HS-27A (cell line): ENCODE measurements around the gene AMPH.
A peak's percentile ranks its signal among the peaks of the same experiment; 100 is the strongest.
"Not testable (repeated sequence)": the region's sequence is repeated elsewhere in the genome, so short reads cannot be mapped to it uniquely, and the experiment has no call there.

Experiments
- DNase-seq: peaks from one replicate; pipeline ENCODE4 v3.0.0-alpha.2; 2012; ENCODE audit warnings: low read depth, missing footprints

AMPH gene

DNA sequence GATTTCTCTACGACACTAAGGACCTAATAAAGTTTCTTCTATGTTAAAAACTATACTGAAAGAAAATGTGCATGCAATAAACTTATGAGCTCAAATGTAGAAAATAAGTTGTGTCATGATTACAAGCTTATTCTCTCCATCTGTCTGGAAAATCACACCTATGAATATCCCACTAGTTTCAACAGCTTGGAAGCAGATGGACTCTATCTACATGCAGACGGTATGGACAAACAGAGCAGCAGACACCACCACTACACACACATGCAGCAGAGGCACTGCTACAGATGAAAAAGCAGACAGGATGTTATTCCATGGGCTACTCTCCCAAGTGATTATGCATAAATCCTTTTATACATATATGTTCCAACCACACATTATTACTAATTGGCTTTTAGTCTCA is 234.3 kb downstream of the AMPH start:
- no peak for DNase-seq

DNA sequence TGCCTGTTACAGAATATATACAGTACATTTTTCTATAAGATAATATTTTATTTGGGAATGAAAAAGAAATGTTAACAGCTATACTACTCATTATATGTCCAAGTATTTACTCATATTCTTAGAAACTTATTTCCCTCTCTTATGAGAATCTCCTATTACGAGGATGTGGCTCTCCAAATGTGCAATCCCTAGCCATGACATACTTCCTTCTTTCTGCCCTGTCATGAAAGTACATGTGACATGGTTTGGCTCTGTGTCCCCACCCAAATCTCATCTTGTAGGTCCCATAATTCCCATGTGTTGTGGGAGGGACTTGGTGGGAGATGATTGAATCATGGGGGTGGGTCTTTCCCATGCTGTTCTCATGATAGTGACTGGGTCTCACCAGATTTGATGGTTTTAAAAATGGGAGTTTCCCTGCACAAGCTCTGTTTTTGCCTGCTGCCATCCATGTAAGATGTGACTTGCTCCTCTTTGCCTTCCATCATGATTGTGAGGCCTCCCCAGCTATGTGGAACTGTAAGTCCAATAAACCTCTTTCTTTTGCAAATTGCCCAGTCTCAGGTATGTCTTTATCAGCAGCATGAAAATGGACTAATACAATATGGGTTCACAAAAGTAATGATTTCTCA is 235.1 kb downstream of the AMPH start:
- not testable (repeated sequence) for DNase-seq

- DNase-seq: no peak
Measured at GRCh38 chr7:38394660-38395059, 236.5 kb downstream of the AMPH start.

GRCh38 chr7:38393874-38394273 is 237.3 kb downstream of the AMPH start:
- DNase-seq: no peak

GRCh38 chr7:38391751-38392150 is 239.4 kb downstream of the AMPH start:
- DNase-seq: no peak

DNA sequence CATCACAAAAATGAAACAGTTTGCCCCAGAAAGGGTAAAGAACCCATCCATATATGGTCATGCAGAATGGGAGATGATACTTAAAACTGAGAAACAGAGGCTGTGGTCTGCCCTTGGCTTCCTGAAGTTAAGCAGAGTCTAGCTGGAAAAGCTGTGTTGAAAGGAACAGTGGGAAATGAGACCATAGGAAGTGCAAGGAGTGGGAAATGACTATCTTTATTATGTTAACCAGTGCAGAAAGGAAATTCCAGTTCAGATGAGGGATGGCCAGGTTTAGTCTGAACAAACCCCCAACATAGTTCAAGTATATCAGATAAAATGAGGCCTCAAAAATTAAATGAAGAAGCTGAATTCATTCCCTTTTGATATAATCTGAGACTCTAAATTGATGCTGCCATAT is 245.5 kb downstream of the AMPH start:
- no peak for DNase-seq

GRCh38 chr7:38383281-38383680 is 247.9 kb downstream of the AMPH start:
- no peak for DNase-seq

DNA sequence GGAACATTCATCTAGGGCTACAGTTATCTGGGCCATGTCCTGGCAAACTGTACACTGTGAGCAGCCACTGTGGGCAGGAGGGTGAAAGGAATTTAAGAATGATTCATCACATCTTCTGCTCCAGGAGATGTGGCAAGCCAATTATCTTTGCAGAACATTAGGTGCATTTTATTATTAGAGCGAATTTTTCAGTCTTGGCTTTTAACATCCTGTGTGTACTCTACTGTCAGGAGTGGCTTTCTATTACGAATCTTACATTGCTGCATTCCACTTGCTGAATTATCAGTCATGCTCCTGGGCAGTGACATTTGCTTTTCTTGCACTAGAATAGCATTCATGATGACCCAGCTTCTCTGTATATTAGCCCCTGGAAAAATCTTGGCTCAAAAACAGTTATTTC is 248.5 kb downstream of the AMPH start:
- no peak for DNase-seq

DNA sequence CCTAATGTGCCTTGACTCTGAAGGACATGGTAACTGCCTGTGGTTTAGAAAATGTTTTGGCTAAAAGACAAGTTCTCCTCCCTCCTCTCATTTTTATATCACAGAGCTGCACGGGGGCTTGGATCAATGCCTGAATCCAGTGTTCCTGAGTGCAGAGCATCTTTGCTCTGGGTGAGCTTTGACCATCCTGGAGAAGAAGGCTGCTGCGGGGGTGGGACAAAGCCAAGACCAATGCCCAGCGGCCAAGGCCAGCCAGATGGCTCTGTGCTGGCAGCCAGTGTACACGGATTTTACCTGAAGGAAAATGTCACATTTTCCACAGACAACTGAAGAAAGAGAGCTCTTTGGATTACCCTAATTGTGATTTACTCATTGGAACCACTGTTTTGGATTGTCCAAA is 255.7 kb downstream of the AMPH start:
- DNase-seq: no peak

GRCh38 chr7:38374507-38374906 is 256.7 kb downstream of the AMPH start:
- no peak for DNase-seq

DNA sequence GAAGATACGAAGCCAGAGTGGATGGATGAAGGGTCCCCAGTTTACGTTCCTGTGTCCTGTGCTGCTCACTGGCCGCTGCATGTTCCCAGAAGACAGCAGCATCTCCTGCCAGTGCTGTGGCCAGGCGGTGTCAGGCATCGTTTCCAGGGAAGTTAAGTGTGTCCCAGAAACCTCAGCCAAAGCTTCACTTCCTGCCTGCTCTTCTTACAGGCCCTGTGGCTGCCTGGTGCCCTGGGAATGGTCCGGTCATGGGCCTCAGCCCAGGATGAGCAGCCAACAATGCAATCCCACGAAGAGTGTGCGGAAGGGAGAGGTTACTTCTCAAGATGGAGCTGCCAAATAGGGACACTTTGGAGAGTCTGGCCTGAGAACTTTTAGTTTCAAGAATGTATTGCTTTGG is 258.0 kb downstream of the AMPH start:
- no peak for DNase-seq

- no peak for DNase-seq
Measured at GRCh38 chr7:38372290-38372689, 258.9 kb downstream of the AMPH start.

DNA sequence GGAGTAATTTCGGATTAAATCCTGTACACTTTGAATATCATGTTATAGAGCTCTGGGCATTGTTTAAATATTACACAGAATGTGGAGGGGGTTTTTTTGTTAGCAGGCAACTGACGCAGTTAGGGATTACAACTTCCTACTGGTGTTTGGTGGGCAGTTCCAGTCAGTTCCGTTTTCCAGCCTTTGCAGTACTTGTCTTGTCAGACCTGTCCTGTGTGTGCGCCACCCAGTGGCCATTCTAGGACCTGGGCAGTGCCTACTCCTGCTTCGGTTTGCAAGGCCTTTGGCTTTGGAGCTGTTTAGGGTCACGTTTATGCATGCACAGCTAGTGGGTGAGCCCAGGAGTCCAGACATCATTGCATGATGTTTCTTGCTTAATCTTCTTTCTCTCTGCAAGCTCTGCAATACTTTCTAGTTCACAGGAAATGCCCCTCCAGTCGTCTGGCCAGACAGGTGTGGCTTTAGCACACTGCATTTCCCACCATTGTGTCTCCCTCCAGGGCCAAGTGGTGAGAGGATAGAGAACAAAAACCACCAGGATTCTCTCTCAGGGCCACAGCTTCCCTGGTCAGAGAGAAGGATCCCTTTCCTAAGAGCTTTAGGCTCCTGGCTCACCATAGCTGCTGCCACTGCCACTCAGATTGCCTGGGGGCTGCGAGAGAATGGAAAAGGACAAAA is 261.2 kb downstream of the AMPH start:
- peak; percentile 31 for DNase-seq

DNA sequence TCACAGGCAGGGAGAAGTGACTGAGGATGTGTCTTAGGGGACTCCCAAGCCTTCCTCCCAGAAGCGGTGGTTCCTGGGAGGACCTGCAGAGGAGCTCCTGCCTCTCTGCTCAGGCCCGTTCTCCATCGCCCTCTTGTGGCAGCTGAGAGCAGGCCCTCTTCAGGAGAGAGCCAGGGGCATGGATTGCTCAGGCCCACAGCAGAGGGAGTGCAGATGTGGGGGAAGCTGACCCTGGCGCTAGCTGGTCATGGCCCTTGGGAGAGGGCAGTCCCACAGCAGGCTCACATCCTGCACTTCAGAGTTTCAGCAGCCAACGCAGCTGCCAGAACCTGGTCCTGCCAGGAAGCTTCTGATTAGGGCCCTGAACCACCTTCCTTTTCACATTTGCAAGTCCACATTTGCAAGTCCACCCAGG is 263.0 kb downstream of the AMPH start:
- DNase-seq: peak; percentile 24

DNA sequence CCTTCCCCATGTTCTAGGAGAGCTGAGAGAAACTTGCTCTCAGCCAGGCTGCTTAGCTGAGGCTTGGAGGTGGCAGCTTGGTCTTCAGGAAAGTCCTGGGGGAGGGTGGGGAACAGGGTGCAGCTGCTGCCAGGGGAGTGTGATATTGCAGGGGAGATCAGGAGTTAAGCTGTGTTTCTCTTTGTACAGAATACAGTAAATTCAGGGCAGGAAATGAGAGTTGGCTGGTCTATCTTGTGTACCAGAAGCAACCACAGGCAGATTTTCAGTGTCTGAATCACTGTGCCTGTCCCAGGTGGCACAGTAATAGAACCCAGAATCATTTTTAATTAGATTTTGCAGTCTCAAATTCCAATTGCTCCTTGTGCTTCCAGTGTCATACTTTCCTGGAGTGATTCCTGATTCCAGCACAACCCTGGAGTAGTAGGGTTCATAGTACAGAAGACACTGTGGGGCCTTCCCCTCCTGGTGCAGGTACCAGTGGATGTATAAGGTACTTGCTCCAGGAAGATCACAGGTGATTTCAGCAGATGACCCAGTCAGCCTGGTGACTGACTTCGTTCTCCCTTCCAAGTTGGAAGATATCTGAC is 263.8 kb downstream of the AMPH start:
- DNase-seq: no peak

- not testable (repeated sequence) for DNase-seq
Measured at GRCh38 chr7:38363379-38363778, 267.8 kb downstream of the AMPH start.

- DNase-seq: not testable (repeated sequence)
Measured at GRCh38 chr7:38362611-38363237, 268.4 kb downstream of the AMPH start.

DNA sequence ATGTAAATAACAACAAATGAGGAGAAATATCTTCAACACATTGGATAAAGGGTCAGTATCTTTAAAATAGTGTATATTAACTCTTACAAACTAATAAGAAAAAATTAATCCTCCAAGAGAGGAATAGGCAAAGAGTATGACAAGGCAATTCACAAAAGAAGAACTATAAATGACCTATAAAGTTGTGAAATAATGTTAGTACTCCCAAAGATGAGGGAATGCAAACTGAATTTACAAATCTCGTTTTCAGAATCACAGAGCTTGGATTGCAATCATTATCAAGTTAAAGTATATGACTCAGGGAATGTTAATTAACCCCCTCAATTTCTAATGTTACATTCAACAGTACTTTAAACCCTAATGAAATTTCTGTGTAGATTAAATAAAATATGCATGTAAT is 270.4 kb downstream of the AMPH start:
- no peak for DNase-seq

GRCh38 chr7:38359071-38359601 is 272.0 kb downstream of the AMPH start:
- DNase-seq: not testable (repeated sequence)

GRCh38 chr7:38358273-38358831 is 272.8 kb downstream of the AMPH start:
- not testable (repeated sequence) for DNase-seq

- DNase-seq: not testable (repeated sequence)
Measured at GRCh38 chr7:38354271-38354851, 276.8 kb downstream of the AMPH start.

DNA sequence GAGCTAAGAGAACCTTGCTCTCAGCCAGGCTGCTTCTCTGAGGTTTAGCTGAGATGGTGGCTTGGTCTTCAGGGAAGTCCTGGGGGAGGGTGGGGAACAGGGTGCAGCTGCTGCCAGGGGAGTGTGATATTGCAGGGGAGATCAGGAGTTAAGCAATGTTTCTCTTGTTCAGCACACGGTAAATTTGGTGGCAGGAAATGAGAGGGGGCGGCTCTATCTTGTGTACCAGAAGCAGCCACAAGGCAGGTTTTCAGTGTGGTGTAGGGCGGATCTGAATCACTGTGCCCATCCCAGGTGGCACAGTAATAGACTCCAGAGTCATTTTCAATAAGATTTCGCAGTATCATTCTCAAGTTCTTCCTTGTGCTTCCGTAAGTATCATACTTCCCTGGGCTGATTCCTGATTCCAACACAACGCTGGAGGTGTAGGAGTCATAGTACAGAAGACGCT is 277.7 kb downstream of the AMPH start:
- DNase-seq: not testable (repeated sequence)
